ENCODE data around the gene MCC. TPM values are rescaled to one million over a fixed set of nuclear protein-coding genes. Genes with fewer than 3 reads are reported as not detected.

Gene MCC
- total and polyA plus RNA-seq, 2 donors (not counting 1 experiment from before 2014, with no cell fraction given), result 3.2 to 41.3 TPM

- H3K4me1 ChIP-seq (ENCODE audit: control insufficient read depth, extremely low read depth, insufficient read depth, low read length), result no peaks in the 10 kb centered on the region
- TF ChIP-seq EZH2 (IDR thresholded peaks at IDR 0.05; ENCODE audit: low read length, missing control alignments), result no peak
Observed at GRCh38 chr5:113273948-113274347, 214.3 kb downstream of the MCC start.

GRCh38 chr5:113271745-113272454 is 216.4 kb downstream of the MCC start:
- H3K27ac ChIP-seq (ENCODE audit: insufficient read depth, low read length), result no peak overlapping the region
- H3K4me2 ChIP-seq (ENCODE audit: extremely low read depth, insufficient read depth, low read length), result no peak overlapping the region
- H3K4me3 ChIP-seq (replicated peaks in 1 of 4; ENCODE audit: control extremely low read depth in 1 of 4, insufficient read depth in 1 of 4, low read depth in 3 of 4, low read length in 4 of 4), result no peak overlapping the region
- H3K9me3 ChIP-seq (ENCODE audit: control insufficient read depth, insufficient read depth, low read depth, low read length), result no peaks in the 10 kb centered on the region
- H3K79me2 ChIP-seq (ENCODE audit: control insufficient read depth, insufficient read depth, low read length), result no peaks in the 10 kb centered on the region
- H3K9ac ChIP-seq (ENCODE audit: insufficient read depth, low read length), result no peak overlapping the region
- no peaks in the 10 kb centered on the region for H3K27me3 ChIP-seq (ENCODE audit: control insufficient read depth, insufficient read depth, low read length)
- H4K20me1 ChIP-seq (ENCODE audit: control insufficient read depth, extremely low read depth, insufficient read depth, low read length), result no peaks in the 10 kb centered on the region
- DNase-seq (ENCODE audit: low read depth in 2 of 2), result peak in 1 of 2 donors; percentile 61
- H3K36me3 ChIP-seq (ENCODE audit: control insufficient read depth, insufficient read depth, low read length), result no peaks in the 10 kb centered on the region
- TF ChIP-seq, protein P1, sequence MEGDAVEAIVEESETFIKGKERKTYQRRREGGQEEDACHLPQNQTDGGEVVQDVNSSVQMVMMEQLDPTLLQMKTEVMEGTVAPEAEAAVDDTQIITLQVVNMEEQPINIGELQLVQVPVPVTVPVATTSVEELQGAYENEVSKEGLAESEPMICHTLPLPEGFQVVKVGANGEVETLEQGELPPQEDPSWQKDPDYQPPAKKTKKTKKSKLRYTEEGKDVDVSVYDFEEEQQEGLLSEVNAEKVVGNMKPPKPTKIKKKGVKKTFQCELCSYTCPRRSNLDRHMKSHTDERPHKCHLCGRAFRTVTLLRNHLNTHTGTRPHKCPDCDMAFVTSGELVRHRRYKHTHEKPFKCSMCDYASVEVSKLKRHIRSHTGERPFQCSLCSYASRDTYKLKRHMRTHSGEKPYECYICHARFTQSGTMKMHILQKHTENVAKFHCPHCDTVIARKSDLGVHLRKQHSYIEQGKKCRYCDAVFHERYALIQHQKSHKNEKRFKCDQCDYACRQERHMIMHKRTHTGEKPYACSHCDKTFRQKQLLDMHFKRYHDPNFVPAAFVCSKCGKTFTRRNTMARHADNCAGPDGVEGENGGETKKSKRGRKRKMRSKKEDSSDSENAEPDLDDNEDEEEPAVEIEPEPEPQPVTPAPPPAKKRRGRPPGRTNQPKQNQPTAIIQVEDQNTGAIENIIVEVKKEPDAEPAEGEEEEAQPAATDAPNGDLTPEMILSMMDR (conservative IDR thresholded peaks at IDR 0.05 in 1 of 2, IDR thresholded peaks at IDR 0.05 in 1 of 2; ENCODE audit: low read depth in 1 of 2, low read length in 2 of 2), result no peak
- no peak for TF ChIP-seq EZH2 (IDR thresholded peaks at IDR 0.05; ENCODE audit: low read length, missing control alignments)
- H2AFZ ChIP-seq (ENCODE audit: low read length), result no peak overlapping the region
- H3K4me1 ChIP-seq (ENCODE audit: control insufficient read depth, extremely low read depth, insufficient read depth, low read length), result no peaks in the 10 kb centered on the region

More at GRCh38 chr5:113273948-113274347, 214.3 kb downstream of the MCC start:
- no peak for DNase-seq (ENCODE audit: low read depth in 2 of 2)
- no peaks in the 10 kb centered on the region for H4K20me1 ChIP-seq (ENCODE audit: control insufficient read depth, extremely low read depth, insufficient read depth, low read length)
- H3K27me3 ChIP-seq (ENCODE audit: control insufficient read depth, insufficient read depth, low read length), result no peaks in the 10 kb centered on the region
- H3K9ac ChIP-seq (ENCODE audit: insufficient read depth, low read length), result no peak overlapping the region
- H3K27ac ChIP-seq (ENCODE audit: insufficient read depth, low read length), result no peak overlapping the region
- H2AFZ ChIP-seq (ENCODE audit: low read length), result no peak overlapping the region
- no peaks in the 10 kb centered on the region for H3K36me3 ChIP-seq (ENCODE audit: control insufficient read depth, insufficient read depth, low read length)
- H3K4me3 ChIP-seq (replicated peaks in 1 of 4; ENCODE audit: control extremely low read depth in 1 of 4, insufficient read depth in 1 of 4, low read depth in 3 of 4, low read length in 4 of 4), result no peak overlapping the region
- no peaks in the 10 kb centered on the region for H3K9me3 ChIP-seq (ENCODE audit: control insufficient read depth, insufficient read depth, low read depth, low read length)
- H3K79me2 ChIP-seq (ENCODE audit: control insufficient read depth, insufficient read depth, low read length), result no peaks in the 10 kb centered on the region
- no peak overlapping the region for H3K4me2 ChIP-seq (ENCODE audit: extremely low read depth, insufficient read depth, low read length)

DNA sequence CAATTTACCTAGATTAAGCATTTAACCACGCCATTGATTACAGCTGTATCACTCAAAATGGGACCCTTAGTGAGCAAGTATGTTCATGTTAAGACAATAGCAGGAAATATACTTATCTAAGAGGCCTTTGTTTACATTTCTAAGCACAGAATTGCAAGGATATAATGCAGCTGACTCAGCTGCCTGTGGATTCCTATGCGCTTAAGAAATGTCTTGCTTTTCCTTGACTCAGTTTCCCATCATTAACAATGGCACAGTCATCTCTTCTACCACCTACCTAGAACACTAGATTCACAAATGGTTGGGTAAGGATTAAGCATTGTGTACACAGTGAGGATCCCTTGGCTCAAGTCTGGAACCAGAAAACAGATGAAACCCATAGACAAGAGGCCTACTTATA is 217.2 kb downstream of the MCC start:
- Histone ChIP-seq H3K4me2 (ENCODE audit: extremely low read depth, insufficient read depth, low read length) (no peak overlapping the region), H3K4me1 (ENCODE audit: control insufficient read depth, extremely low read depth, insufficient read depth, low read length) (no peaks in the 10 kb centered on the region), H3K27me3 (ENCODE audit: control insufficient read depth, insufficient read depth, low read length) (no peaks in the 10 kb centered on the region), H3K9ac (ENCODE audit: insufficient read depth, low read length) (no peak overlapping the region), H3K4me3 (replicated peaks in 1 of 4; ENCODE audit: control extremely low read depth in 1 of 4, insufficient read depth in 1 of 4, low read depth in 3 of 4, low read length in 4 of 4) (no peak overlapping the region), H3K36me3 (ENCODE audit: control insufficient read depth, insufficient read depth, low read length) (no peaks in the 10 kb centered on the region), H2AFZ (ENCODE audit: low read length) (no peak overlapping the region), H4K20me1 (ENCODE audit: control insufficient read depth, extremely low read depth, insufficient read depth, low read length) (no peaks in the 10 kb centered on the region), H3K9me3 (ENCODE audit: control insufficient read depth, insufficient read depth, low read depth, low read length) (no peaks in the 10 kb centered on the region), H3K79me2 (ENCODE audit: control insufficient read depth, insufficient read depth, low read length) (no peaks in the 10 kb centered on the region), H3K27ac (ENCODE audit: insufficient read depth, low read length) (no peak overlapping the region)
- TF ChIP-seq, protein P1 (conservative IDR thresholded peaks at IDR 0.05 in 1 of 2, IDR thresholded peaks at IDR 0.05 in 1 of 2; ENCODE audit: low read depth in 1 of 2, low read length in 2 of 2), result no peak
- no peak for TF ChIP-seq EZH2 (IDR thresholded peaks at IDR 0.05; ENCODE audit: low read length, missing control alignments)
- peak in 1 of 2 donors; percentile 88 for DNase-seq (ENCODE audit: low read depth in 2 of 2)
